T-helper 22 cell (primary cell): ENCODE data around the gene OR13J1.
"Not testable (repeated sequence)": the region's sequence is repeated elsewhere in the genome, so short reads cannot be mapped to it uniquely, and the experiment has no call there.

Experiments used
- DNase-seq: peaks from one replicate; pipeline ENCODE4 v3.0.0-alpha.2; 2020; ENCODE audit warnings: low read depth

OR13J1 gene, protein sequence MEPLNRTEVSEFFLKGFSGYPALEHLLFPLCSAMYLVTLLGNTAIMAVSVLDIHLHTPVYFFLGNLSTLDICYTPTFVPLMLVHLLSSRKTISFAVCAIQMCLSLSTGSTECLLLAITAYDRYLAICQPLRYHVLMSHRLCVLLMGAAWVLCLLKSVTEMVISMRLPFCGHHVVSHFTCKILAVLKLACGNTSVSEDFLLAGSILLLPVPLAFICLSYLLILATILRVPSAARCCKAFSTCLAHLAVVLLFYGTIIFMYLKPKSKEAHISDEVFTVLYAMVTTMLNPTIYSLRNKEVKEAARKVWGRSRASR

GRCh38 chr9:35870351-35870923, at the start of gene OR13J1:
OR13J1 (minus strand) TSS chr9:35870401; CDS start chr9:35870401, 0 bp downstream.
- no peak for DNase-seq

DNA sequence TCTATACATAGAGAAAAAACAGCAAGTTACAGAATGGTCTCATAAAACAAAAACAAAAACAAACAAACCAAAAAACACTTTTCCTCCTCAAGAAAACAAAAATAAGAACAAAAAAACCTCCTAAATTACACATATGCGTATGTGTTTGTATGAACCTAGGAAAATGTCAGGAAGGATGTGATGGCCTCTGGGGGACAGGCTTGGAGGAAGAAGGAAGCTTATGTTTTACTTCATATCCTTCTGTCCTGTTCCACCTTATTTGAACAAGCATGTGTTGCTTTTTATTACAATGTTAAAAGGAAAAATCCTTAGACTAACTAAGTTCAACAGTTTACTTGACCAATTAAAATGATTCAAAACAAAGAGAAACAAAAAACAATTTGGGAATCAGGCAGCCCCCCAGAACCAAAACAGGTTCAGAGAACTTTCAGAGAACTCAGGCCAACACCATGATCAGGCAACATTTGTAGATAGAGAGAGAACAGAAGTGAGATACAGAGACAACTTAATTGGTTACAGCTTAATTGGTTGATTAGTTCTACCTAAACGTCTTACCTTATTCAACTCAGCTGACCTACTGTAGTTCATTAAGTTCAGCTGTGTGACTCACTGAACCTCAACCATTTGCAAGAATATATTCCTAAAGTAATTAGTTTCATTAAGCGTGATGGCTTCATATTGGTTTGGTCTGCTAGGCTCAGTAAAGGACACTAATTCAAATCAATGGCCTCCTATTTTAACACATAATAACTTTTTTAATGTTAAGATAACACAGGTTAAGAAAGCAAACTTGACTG, 49.2 kb upstream of the OR13J1 start:
- DNase-seq = no peak

- no peak for DNase-seq
Measured at GRCh38 chr9:35918780-35919179, 48.6 kb upstream of the OR13J1 start.

DNA sequence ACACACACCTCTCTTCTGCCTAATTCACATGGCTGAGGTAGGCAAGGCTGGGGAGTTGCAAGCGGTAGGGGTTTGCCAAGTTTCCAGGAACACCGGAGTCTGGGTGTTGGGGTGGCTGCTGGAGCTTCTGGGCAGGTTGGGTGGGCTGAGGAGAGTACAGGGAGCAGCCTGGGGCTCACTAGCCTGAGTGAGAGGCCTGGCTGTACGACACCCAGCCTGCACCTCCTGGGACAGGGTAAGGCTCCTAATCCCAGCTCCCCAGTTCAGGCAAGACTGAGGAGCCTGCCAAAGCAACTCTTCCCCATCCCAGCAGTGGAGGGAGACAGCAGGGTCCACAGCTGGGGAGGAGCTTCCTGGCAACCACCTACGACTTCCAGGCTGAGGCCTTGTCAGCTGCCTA, 47.1 kb upstream of the OR13J1 start:
- DNase-seq = no peak

- DNase-seq = no peak
Measured at GRCh38 chr9:35915681-35916294, 45.6 kb upstream of the OR13J1 start.

DNA sequence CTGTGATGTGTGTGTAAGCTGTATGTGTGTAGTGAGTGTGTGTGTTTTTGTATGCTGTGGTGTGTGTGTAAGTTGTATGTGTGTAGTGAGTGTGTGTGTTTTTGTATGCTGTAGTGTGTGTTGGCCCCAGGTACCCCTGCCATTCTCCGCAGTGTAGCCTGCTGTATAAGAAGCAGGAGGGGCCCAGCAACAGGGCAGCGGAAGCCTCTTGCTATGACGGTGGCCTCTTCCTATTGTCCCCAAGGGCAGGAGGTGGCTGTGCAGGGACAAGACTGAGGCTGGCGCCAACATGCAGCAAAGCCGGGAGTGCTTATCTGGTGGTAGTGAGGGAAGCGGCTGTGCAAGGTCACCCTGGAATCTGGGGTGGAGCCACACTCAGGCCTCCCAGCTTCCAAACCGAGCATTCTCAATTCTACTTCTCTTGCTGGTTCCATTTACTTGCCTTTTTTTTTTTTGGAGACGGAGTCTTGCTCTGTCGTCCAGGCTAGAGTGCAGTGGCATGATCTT, 44.2 kb upstream of the OR13J1 start:
- no peak for DNase-seq

- DNase-seq = not testable (repeated sequence)
Measured at GRCh38 chr9:35913429-35913828, 43.2 kb upstream of the OR13J1 start.

GRCh38 chr9:35912791-35913400, 42.7 kb upstream of the OR13J1 start:
- DNase-seq = no peak

DNA sequence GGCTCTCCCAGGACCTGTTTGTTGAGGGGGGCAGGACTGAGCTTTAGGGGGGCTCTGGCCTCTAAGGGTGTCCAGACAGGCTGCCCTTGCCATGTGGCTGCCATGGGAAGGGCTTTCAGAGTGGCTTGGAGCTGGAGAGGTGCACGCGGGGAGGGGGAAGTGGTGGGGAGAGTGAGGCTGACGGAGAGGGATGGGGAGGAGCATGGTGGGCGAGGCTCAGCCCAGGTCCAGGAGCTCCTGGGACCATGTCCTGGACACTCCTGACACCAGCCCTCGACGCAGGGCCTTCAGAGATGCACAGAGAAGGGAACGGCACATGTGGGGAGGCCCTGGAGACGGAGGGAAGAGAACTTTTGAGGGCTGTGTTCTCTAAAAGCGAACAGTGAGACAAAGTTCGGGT, 41.5 kb upstream of the OR13J1 start:
- DNase-seq = no peak

- no peak for DNase-seq
Measured at GRCh38 chr9:35910613-35911359, 40.6 kb upstream of the OR13J1 start.

- DNase-seq = no peak
Measured at GRCh38 chr9:35909687-35910612, 39.7 kb upstream of the OR13J1 start.

GRCh38 chr9:35909274-35909673, 39.1 kb upstream of the OR13J1 start, which contains the start of gene SPAAR:
SPAAR (plus strand) TSS chr9:35909490; CDS start chr9:35910464, 974 bp downstream.
- DNase-seq = no peak

GRCh38 chr9:35908504-35909125, 38.4 kb upstream of the OR13J1 start:
- DNase-seq = no peak

- DNase-seq = no peak
Measured at GRCh38 chr9:35907711-35908503, 37.7 kb upstream of the OR13J1 start.

GRCh38 chr9:35906923-35907699, 36.9 kb upstream of the OR13J1 start:
- no peak for DNase-seq

DNA sequence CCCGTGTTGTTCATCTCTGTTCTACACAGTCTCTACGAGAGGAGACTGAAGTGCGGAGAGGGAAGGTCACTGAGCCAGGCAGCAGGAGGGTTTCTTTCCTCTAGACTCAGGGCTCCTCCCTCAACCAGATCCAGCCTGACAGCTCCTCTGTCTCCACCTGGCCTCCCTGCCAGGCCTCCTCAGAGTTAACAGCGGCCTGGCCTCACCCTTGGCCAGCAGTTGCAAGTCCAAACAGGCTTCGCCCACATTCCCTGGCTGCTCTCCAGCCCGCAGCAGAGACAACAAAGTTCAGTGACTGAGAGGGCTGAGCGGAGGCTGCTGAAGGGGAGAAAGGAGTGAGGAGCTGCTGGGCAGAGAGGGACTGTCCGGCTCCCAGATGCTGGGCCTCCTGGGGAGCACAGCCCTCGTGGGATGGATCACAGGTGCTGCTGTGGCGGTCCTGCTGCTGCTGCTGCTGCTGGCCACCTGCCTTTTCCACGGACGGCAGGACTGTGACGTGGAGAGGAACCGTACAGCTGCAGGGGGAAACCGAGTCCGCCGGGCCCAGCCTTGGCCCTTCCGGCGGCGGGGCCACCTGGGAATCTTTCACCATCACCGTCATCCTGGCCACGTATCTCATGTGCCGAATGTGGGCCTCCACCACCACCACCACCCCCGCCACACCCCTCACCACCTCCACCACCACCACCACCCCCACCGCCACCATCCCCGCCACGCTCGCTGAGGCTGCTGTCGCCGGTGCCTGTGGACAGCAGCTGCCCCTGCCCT, 35.9 kb upstream of the OR13J1 start, which contains the start of gene HRCT1:
TSS of gene HRCT1 (plus strand) at position 291 of the 768 bp plus-strand sequence. CDS start at position 377, 86 bp downstream.
- DNase-seq = no peak
